Esophagus squamous epithelium (tissue), 5 donors: ENCODE data around the gene PSMA5. TPM values are rescaled to one million over a fixed set of nuclear protein-coding genes. Genes with fewer than 3 reads are reported as not detected.

Experiments
- DNase-seq: peaks from one replicate; lab custom pipeline; 2025; lab: John Stamatoyannopoulos, UW
- H3K27ac ChIP-seq, 4 donors: fragments of 200-600 bp; sonication (generic); one replicate each; pipeline ENCODE4 v1.5.1; 2016 to 2019; ENCODE audit warnings: mild to moderate bottlenecking in 1 of 4
- H3K27me3 ChIP-seq, 4 donors: fragments of 200-600 bp; sonication (generic); 1 replicate in 3 of 4; 2 replicates in 1 of 4; pipeline versions ENCODE4 v1.5.1 to v1.6.0; 2017 to 2021; ENCODE audit warnings: antibody characterized with exemption in 1 of 4
- H3K36me3 ChIP-seq, 3 donors: fragments of 200-600 bp; sonication (generic); one replicate each; pipeline ENCODE4 v1.5.1; 2016 to 2019
- H3K4me1 ChIP-seq, 3 donors: fragments of 200-600 bp; sonication (generic); one replicate each; pipeline ENCODE4 v1.5.1; 2017 to 2019
- H3K4me3 ChIP-seq, 4 donors: fragments of 200-600 bp; sonication (generic); 1 replicate in 3 of 4; 2 replicates in 1 of 4; pipeline ENCODE4 v1.5.1; 2016 to 2019; ENCODE audit warnings: mild to moderate bottlenecking in 2 of 4, moderate library complexity in 1 of 4
- H3K9me3 ChIP-seq, 3 donors: fragments of 200-600 bp; sonication (generic); one replicate each; pipeline ENCODE4 v1.5.1; 2016 to 2019
- POLR2A ChIP-seq, 4 donors: fragments of 450-650 bp; IDR thresholded peaks; one replicate each; pipeline ENCODE4 v1.6.1; 2017; ENCODE audit warnings: antibody characterized with exemption in 4 of 4, mild to moderate bottlenecking in 4 of 4, moderate library complexity in 3 of 4
- WGBS, 2 donors: methylation state at CpG; one replicate each; pipeline ENCODE4 v1.1.5; 2018; 5-methylcytosine and 5-hydroxymethylcytosine counted together
- intact Hi-C: fragments of 100-400 bp; cut with DNase I; formaldehyde crosslinking; loops from one replicate; pipeline ENCODE4 v1.15.0; 2022
- total RNA-seq, 4 donors: library from RNA; depleted of rRNA; stranded (reverse); fragments of >200 nt; gene quantifications; one replicate each; pipeline ENCODE4 v1.1.0, GENCODE V29; 2016
- TF ChIP-seq, protein P1 (sequence below), 6 experiments: fragments of 450-650 bp in 4 of 6; fragments of 200-600 bp in 2 of 6; sonication (generic) in 2 of 6; IDR thresholded peaks; one replicate each; pipeline ENCODE4 v1.5.1; 2016 to 2019; ENCODE audit warnings: antibody characterized with exemption in 6 of 6, mild to moderate bottlenecking in 4 of 6, moderate library complexity in 4 of 6
- donor health status: DM: yes; HTN: yes; CAD: no.

Gene PSMA5
- total RNA-seq, 4 donors from 2014 or later: 31.5 to 57.7 (median 46.8) TPM

DNA sequence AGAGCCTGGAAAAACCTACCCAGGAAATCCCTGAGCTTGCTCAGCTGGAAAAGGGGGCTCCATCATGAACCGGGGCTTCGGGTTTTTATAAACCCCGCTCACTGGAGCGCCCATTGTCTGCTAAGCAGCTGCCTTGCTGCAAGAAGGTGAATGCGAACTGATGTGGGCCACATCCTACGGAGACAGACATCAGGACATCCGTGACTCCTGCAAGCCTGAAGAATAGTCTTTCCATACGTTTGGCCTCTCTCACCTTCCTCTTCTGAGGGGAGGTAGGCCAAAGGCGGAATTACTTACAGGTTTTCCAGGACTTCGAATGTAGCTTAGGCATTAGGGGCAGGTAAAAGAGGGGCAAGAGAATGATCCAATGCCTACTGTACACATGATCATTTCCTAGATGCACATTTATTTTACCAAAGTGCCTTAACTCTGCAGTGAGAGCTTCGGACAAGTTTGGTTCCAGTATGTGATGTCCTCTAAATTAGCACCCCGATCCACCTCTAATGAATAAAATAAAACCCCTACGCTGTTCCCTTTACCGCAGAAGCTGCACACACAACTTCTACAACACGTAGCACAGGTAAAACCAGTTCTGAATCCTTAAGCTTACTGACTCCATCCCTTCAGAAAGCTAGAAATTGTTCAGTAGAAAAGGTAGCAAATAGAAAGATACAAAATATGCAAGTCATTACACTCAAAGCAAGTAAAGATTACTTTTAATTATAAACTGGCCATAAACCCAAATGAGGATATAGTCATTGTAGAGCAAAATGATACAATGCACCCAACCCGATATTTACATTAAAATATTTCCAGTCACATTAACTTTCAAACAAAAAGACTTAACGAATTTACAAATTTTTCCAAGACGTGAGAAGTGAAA, 27.7 kb downstream of the PSMA5 start:
- Histone ChIP-seq H3K4me1 (peaks cover 0 to 46% (median 8%) of the 10 kb centered on the region in 3 donors), H3K36me3 (peaks cover 0 to 31% (median 12%) of the 10 kb centered on the region in 3 donors), H3K27me3 (peaks cover 0 to 8% (median 0%) of the 10 kb centered on the region in 4 donors), H3K27ac (peak overlapping the region; percentile 66 to 93 (median 88)), H3K4me3 (peak overlapping the region; percentile 42 to 82 (median 66)), H3K9me3 (no peaks in the 10 kb centered on the region)
- 33 to 48% methylated on average over 14 to 16 of the region's 18 CpGs for WGBS, 2 donors
- DNase-seq: no peak
- intact Hi-C loops: no loop called here
- no peak for TF ChIP-seq POLR2A (IDR thresholded peaks at IDR 0.05)
- TF ChIP-seq, protein P1, sequence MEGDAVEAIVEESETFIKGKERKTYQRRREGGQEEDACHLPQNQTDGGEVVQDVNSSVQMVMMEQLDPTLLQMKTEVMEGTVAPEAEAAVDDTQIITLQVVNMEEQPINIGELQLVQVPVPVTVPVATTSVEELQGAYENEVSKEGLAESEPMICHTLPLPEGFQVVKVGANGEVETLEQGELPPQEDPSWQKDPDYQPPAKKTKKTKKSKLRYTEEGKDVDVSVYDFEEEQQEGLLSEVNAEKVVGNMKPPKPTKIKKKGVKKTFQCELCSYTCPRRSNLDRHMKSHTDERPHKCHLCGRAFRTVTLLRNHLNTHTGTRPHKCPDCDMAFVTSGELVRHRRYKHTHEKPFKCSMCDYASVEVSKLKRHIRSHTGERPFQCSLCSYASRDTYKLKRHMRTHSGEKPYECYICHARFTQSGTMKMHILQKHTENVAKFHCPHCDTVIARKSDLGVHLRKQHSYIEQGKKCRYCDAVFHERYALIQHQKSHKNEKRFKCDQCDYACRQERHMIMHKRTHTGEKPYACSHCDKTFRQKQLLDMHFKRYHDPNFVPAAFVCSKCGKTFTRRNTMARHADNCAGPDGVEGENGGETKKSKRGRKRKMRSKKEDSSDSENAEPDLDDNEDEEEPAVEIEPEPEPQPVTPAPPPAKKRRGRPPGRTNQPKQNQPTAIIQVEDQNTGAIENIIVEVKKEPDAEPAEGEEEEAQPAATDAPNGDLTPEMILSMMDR (IDR thresholded peaks at IDR 0.05): no peak

DNA sequence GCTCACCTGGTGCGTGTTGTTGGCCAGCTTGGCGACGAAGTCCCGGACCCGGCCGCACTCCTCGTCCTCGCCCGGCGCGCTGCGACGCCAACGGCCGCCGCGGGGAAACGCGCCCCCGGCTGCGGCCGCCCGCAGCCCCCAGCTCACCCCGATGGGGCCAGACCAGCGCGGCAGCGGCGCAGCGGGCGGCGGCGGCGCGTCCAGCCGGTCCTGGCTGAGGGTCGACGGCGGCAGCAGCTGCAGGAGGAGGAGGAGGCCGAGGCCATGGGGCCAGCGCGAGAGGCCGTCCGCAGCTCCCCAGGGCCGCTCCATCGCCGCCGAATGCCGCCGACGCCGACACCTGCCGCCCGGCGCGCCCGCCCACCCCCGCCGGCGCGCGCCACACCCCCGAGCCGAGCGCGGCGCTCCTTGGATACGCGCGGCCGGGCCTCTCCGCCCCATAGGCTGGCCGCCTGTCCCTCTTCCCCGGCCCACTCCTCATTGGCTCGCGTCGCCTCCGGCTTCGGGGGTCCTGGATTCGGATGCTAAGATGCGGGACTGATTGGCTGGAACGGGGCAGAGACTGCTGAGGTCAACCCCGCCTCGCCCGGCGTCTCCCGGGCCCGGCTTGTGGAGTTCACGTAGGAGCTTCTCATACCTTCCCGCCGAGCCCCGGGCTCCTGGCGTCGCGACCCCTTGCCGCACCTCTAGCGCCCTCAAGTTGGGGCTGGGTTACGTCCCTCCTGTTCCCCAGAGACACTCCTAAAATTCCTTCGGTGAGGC, 28.5 kb downstream of the PSMA5 start, which contains the start of gene SORT1:
Gene SORT1, minus strand, starts transcription at position 338 of the 762 bp plus-strand sequence. Its CDS starts 26 bp downstream, at position 312.
- intact Hi-C loops: no loop called here
- TF ChIP-seq, protein P1 (IDR thresholded peaks at IDR 0.05): no peak
- peak in 2 of 4 donors; percentile 42 to 60 for TF ChIP-seq POLR2A (IDR thresholded peaks at IDR 0.05)
- no peaks in the 10 kb centered on the region for H3K9me3 ChIP-seq
- peaks cover 0 to 54% (median 10%) of the 10 kb centered on the region in 3 donors for H3K4me1 ChIP-seq
- peak within 1 kb of the TSS; percentile 42 to 82 (median 66) for H3K4me3 ChIP-seq
- 12% methylated on average over 21 of the region's 98 CpGs; no CpG with 5 or more reads in 1 of the 2 donors for WGBS, 2 donors
- peaks cover 0 to 8% (median 0%) of the 10 kb centered on the region in 4 donors for H3K27me3 ChIP-seq
- no peak for DNase-seq
- peak within 1 kb of the TSS; percentile 81 to 93 (median 89) for H3K27ac ChIP-seq
- peaks cover 0 to 22% (median 7%) of the 10 kb centered on the region in 3 donors for H3K36me3 ChIP-seq

DNA sequence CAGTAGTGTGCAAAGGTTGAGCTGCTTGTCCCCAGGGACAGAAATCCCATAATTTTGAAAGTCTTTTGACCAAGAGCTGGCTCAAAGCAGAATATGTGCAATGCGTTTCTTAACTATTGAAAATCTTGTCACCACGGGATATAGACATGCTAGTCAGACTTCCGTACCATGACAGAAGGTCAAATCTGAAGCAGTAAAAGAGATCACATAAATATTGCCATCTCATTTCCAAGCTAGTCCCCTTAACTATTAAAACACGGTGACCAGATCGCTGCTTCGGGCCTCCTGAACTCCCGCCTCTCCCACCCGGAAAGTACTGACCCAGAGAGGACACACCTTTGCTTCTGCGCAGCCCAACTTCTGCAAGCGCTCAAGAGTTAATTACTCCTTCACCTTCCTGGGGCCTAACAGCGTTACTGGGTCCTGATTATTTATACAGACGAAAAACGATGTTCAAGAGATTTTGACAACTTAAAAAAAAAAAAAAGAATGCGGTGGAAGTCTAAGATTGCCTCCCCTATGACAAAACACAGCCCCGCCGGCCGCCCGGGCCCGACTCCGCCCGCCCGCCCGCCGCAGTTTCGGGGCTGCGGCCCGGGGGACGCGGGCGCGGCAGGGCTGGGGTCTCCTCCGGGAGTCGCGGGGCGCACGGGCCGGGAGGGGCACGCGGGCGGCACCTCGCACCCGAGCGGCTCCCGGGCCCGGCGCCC, 29.2 kb downstream of the PSMA5 start:
- H3K27me3 ChIP-seq: peaks cover 0 to 8% (median 0%) of the 10 kb centered on the region in 4 donors
- WGBS, 2 donors: 19 to 24% methylated on average over 14 to 26 of the region's 46 CpGs

DNA sequence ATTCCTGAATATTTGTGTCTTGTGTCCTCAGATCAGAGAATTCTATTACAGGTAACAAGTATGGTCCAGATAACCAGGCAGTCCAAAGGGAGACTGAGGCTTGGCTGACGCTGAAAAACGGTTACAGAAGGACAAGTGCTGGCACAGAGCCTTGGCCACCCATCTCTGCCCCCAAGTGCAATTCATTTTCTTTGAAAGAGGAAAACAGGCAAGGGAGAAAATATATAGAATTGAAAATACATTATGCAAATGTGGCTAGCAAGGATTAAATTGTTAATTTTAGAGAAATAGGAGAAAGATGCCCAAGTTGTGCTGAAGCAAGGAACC, 29.8 kb downstream of the PSMA5 start:
- Histone ChIP-seq H3K4me1 (peaks cover 0 to 67% (median 20%) of the 10 kb centered on the region in 3 donors), H3K4me3 (peak overlapping the region; percentile 42 to 82 (median 66)), H3K36me3 (peaks cover 0 to 9% (median 3%) of the 10 kb centered on the region in 3 donors), H3K9me3 (no peaks in the 10 kb centered on the region), H3K27me3 (peaks cover 0 to 8% (median 0%) of the 10 kb centered on the region in 4 donors), H3K27ac (peak overlapping the region; percentile 81 to 93 (median 89))
- 30 to 57% methylated on average over 2 of the region's 2 CpGs for WGBS, 2 donors
- TF ChIP-seq, protein P1 (IDR thresholded peaks at IDR 0.05): no peak
- no peak for TF ChIP-seq POLR2A (IDR thresholded peaks at IDR 0.05)
- no peak for DNase-seq
- intact Hi-C loops: no loop called here

More for the DNA sequence above, 29.2 kb downstream of the PSMA5 start:
- peak overlapping the region; percentile 42 to 82 (median 66) for H3K4me3 ChIP-seq
- TF ChIP-seq, protein P1 (IDR thresholded peaks at IDR 0.05): no peak
- no peak for TF ChIP-seq POLR2A (IDR thresholded peaks at IDR 0.05)
- H3K4me1 ChIP-seq: peaks cover 0 to 61% (median 18%) of the 10 kb centered on the region in 3 donors
- intact Hi-C loops: no loop called here
- H3K27ac ChIP-seq: peak overlapping the region; percentile 81 to 93 (median 89)
- no peak for DNase-seq
- no peaks in the 10 kb centered on the region for H3K9me3 ChIP-seq
- H3K36me3 ChIP-seq: peaks cover 0 to 15% (median 4%) of the 10 kb centered on the region in 3 donors
